ENCODE data around the gene MID1IP1.

DNA sequence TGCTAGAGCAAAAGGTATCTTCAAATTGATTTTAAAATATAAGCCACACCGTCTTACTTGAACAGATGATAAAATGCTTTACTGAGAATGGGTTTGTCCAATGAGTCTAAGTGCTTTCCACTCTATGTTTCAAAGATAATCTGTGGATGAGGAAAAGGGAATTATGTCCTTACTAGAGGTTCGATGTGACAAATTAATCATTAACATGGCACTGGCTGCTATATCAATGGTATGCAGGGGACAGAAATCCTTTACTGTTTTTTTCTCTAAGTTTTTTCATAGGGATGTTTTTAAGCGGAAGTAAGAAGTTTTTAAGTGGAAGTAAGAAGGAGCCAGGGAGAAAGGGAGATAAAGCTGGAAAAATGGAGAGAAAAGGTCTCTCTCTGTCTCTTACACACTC is 38.0 kb downstream of the MID1IP1 start:
- TF ChIP-seq, protein P1, sequence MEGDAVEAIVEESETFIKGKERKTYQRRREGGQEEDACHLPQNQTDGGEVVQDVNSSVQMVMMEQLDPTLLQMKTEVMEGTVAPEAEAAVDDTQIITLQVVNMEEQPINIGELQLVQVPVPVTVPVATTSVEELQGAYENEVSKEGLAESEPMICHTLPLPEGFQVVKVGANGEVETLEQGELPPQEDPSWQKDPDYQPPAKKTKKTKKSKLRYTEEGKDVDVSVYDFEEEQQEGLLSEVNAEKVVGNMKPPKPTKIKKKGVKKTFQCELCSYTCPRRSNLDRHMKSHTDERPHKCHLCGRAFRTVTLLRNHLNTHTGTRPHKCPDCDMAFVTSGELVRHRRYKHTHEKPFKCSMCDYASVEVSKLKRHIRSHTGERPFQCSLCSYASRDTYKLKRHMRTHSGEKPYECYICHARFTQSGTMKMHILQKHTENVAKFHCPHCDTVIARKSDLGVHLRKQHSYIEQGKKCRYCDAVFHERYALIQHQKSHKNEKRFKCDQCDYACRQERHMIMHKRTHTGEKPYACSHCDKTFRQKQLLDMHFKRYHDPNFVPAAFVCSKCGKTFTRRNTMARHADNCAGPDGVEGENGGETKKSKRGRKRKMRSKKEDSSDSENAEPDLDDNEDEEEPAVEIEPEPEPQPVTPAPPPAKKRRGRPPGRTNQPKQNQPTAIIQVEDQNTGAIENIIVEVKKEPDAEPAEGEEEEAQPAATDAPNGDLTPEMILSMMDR (IDR thresholded peaks at IDR 0.05): no peak
- no peak for TF ChIP-seq ZFX (IDR thresholded peaks at IDR 0.05; ENCODE audit: borderline replicate concordance)
